IMR-90 (cell line): ENCODE data around the gene CC2D1A.

ENCODE experiments used
- CEBPB ChIP-seq: IDR thresholded peaks from 2 replicates; pipeline ENCODE4 v1.6.1; 2012; ENCODE audit warnings: low read depth, low read length, improper control_type of control experiment
- ELK1 ChIP-seq: fragments of 150-350 bp; IDR thresholded peaks from 2 replicates; pipeline ENCODE4 v1.6.1; 2016; ENCODE audit warnings: low read depth, mild to moderate bottlenecking, low read length, moderate library complexity, borderline replicate concordance
- MAFK ChIP-seq: IDR thresholded peaks from 2 replicates; pipeline ENCODE4 v1.6.1; 2012; ENCODE audit warnings: low read depth, low read length, improper control_type of control experiment
- NFE2L2 ChIP-seq: fragments of 150-350 bp; IDR thresholded peaks from 2 replicates; pipeline ENCODE4 v1.6.1; 2016; ENCODE audit warnings: low read depth, mild to moderate bottlenecking, low read length
- POLR2A ChIP-seq: IDR thresholded peaks from 2 replicates; pipeline ENCODE4 v1.6.1; 2012; ENCODE audit warnings: mild to moderate bottlenecking, low read depth, low read length
- RFX5 ChIP-seq: IDR thresholded peaks from 2 replicates; pipeline ENCODE4 v1.8.0; 2012; ENCODE audit warnings: low read depth, mild to moderate bottlenecking, low read length, moderate library complexity
- SMC3 ChIP-seq: fragments of 150-350 bp; IDR thresholded peaks from 2 replicates; pipeline ENCODE4 v1.6.1; 2016; ENCODE audit warnings: low read depth, mild to moderate bottlenecking, antibody characterized with exemption, low read length, moderate library complexity
- USF2 ChIP-seq: fragments of 150-350 bp; IDR thresholded peaks from 2 replicates; pipeline ENCODE4 v1.6.1; 2017; ENCODE audit warnings: mild to moderate bottlenecking, antibody characterized with exemption, low read length, low read depth
- TF ChIP-seq, protein P1 (sequence below): conservative IDR thresholded peaks from 2 replicates; pipeline ENCODE4 v1.5.1; 2012; ENCODE audit warnings: mild to moderate bottlenecking, low read depth, low read length, improper control_type of control experiment

DNA sequence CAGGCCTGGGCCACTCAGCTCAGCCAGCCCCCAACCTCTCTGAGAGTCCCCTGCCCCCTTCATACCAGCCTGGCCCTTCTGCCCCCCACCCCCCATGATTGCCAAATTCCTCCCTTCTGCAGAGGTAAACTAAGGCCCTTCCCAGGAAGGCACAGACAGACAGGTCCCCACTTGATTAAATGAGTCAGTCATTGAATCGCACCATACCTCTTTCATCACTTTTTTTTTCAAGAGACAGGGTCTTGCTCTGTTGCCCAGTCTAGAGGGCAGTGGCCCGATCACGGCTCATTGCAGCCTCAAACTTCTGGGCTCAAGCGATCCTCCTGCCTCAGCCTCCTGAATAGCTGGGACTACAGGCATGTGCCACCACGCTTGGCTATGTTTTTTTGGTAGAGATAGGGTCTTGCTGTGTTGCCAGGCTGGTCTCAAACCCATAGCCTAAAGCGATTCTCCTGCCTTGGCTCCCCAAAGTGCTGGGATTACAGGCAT lies 26.2 kb downstream of the CC2D1A start:
- TF ChIP-seq, protein P1, sequence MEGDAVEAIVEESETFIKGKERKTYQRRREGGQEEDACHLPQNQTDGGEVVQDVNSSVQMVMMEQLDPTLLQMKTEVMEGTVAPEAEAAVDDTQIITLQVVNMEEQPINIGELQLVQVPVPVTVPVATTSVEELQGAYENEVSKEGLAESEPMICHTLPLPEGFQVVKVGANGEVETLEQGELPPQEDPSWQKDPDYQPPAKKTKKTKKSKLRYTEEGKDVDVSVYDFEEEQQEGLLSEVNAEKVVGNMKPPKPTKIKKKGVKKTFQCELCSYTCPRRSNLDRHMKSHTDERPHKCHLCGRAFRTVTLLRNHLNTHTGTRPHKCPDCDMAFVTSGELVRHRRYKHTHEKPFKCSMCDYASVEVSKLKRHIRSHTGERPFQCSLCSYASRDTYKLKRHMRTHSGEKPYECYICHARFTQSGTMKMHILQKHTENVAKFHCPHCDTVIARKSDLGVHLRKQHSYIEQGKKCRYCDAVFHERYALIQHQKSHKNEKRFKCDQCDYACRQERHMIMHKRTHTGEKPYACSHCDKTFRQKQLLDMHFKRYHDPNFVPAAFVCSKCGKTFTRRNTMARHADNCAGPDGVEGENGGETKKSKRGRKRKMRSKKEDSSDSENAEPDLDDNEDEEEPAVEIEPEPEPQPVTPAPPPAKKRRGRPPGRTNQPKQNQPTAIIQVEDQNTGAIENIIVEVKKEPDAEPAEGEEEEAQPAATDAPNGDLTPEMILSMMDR: no peak
- no peak for TF ChIP-seq RFX5
- TF ChIP-seq ELK1: no peak
- TF ChIP-seq MAFK: no peak
- TF ChIP-seq POLR2A: no peak
- no peak for TF ChIP-seq USF2
- TF ChIP-seq NFE2L2: no peak
- TF ChIP-seq CEBPB: no peak
- no peak for TF ChIP-seq SMC3
